OCI-LY3 (cell line): ENCODE data around the gene MKLN1.

Experiments
- H2AFZ ChIP-seq: fragments of 200-600, 300-600 bp; shearing (Covaris generic); 2 replicates; pipeline ENCODE4 v1.6.0; 2014; ENCODE audit warnings: antibody characterized with exemption, low read depth, low read length
- H3K27ac ChIP-seq: fragments of 200-600, 300-600 bp; sonication (generic); 2 replicates; pipeline ENCODE4 v1.5.1; 2014; ENCODE audit warnings: mild to moderate bottlenecking, low read length, moderate library complexity, mixed read lengths
- H3K27me3 ChIP-seq: fragments of 200-600, 300-600 bp; sonication (generic); 2 replicates; pipeline ENCODE4 v1.6.1; 2014; ENCODE audit warnings: low read depth, low read length, mixed read lengths
- H3K36me3 ChIP-seq: fragments of 200-600, 300-600 bp; sonication (generic); replicated peaks from 2 replicates; pipeline ENCODE3; 2014; ENCODE audit warnings: low read depth, low read length, mixed read lengths
- H3K4me1 ChIP-seq: fragments of 300-600, 200-600 bp; sonication (generic); 2 replicates; pipeline ENCODE4 v1.6.1; 2014; ENCODE audit warnings: low read length, mixed read lengths
- H3K4me2 ChIP-seq: fragments of 200-600, 300-600 bp; sonication (generic); 2 replicates; pipeline ENCODE4 v1.6.1; 2014; ENCODE audit warnings: low read length, mixed read lengths
- H3K4me3 ChIP-seq: fragments of 300-600, 200-600 bp; sonication (generic); 2 replicates; pipeline ENCODE4 v1.5.1; 2014; ENCODE audit warnings: antibody characterized with exemption, mild to moderate bottlenecking, low read length, moderate library complexity
- H3K79me2 ChIP-seq: fragments of 300-600, 200-600 bp; shearing (Covaris generic); 2 replicates; pipeline ENCODE4 v1.6.1; 2014; ENCODE audit warnings: mild to moderate bottlenecking, low read length, mixed read lengths
- H3K9ac ChIP-seq: fragments of 300-600, 200-600 bp; shearing (Covaris generic); 2 replicates; pipeline ENCODE4 v1.6.0; 2014; ENCODE audit warnings: mild to moderate bottlenecking, low read length, moderate library complexity
- H3K9me3 ChIP-seq: fragments of 200-600, 300-600 bp; shearing (Covaris generic); 2 replicates; pipeline ENCODE4 v1.6.1; 2014; ENCODE audit warnings: low read length, mixed read lengths; ENCODE audit not compliant: insufficient read depth
- H4K20me1 ChIP-seq: fragments of 200-600, 300-600 bp; sonication (generic); 2 replicates; pipeline ENCODE4 v1.6.1; 2016; ENCODE audit warnings: low read length, mixed read lengths; ENCODE audit not compliant: insufficient read depth
- CTCF ChIP-seq: fragments of 200-600, 300-600 bp; sonication (generic); IDR thresholded peaks from 2 replicates; pipeline ENCODE4 v1.5.1; 2014; ENCODE audit warnings: antibody characterized with exemption, low read length, low read depth
- EZH2phosphoT487 ChIP-seq: fragments of 200-600 bp; shearing (Covaris generic); IDR thresholded peaks from 2 replicates; pipeline ENCODE4 v1.6.1; 2018; ENCODE audit warnings: antibody characterized with exemption, mixed run types, low read depth

MKLN1 gene

GRCh38 chr7:131285556-131285955 lies 42.1 kb upstream of the MKLN1 start:
- no peak overlapping the region for H2AFZ ChIP-seq
- no peaks in the 10 kb centered on the region for H3K9me3 ChIP-seq
- no peak overlapping the region for H3K4me3 ChIP-seq
- H3K36me3 ChIP-seq = no peaks in the 10 kb centered on the region
- no peak overlapping the region for H3K27ac ChIP-seq
- no peaks in the 10 kb centered on the region for H4K20me1 ChIP-seq
- no peak overlapping the region for H3K9ac ChIP-seq
- TF ChIP-seq CTCF (no peak), EZH2phosphoT487 (no peak)
- no peaks in the 10 kb centered on the region for H3K79me2 ChIP-seq
- H3K4me1 ChIP-seq = no peaks in the 10 kb centered on the region
- H3K27me3 ChIP-seq = no peaks in the 10 kb centered on the region
- no peak overlapping the region for H3K4me2 ChIP-seq

- no peaks in the 10 kb centered on the region for H3K79me2 ChIP-seq
- no peak overlapping the region for H3K9ac ChIP-seq
- no peak overlapping the region for H3K4me3 ChIP-seq
- H3K36me3 ChIP-seq = no peaks in the 10 kb centered on the region
- no peak for TF ChIP-seq EZH2phosphoT487
- TF ChIP-seq CTCF = no peak
- no peaks in the 10 kb centered on the region for H3K4me1 ChIP-seq
- no peak overlapping the region for H3K4me2 ChIP-seq
- H3K9me3 ChIP-seq = no peaks in the 10 kb centered on the region
- H3K27ac ChIP-seq = no peak overlapping the region
- H2AFZ ChIP-seq = no peak overlapping the region
- H3K27me3 ChIP-seq = 0 out of 2 replicates have a peak, but pooled peaks cover 8% of the 10 kb centered on the region
- H4K20me1 ChIP-seq = no peaks in the 10 kb centered on the region
These were observed 39.2 kb upstream of the MKLN1 start for GRCh38 chr7:131288450-131288849.

GRCh38 chr7:131289051-131289450 lies 38.6 kb upstream of the MKLN1 start:
- H4K20me1 ChIP-seq = no peaks in the 10 kb centered on the region
- no peak overlapping the region for H3K4me3 ChIP-seq
- no peaks in the 10 kb centered on the region for H3K36me3 ChIP-seq
- no peak for TF ChIP-seq CTCF
- TF ChIP-seq EZH2phosphoT487 = no peak
- no peak overlapping the region for H3K9ac ChIP-seq
- H3K4me1 ChIP-seq = no peaks in the 10 kb centered on the region
- H2AFZ ChIP-seq = no peak overlapping the region
- no peaks in the 10 kb centered on the region for H3K79me2 ChIP-seq
- H3K27ac ChIP-seq = no peak overlapping the region
- H3K9me3 ChIP-seq = no peaks in the 10 kb centered on the region
- no peak overlapping the region for H3K4me2 ChIP-seq
- H3K27me3 ChIP-seq = 0 out of 2 replicates have a peak, but pooled peaks cover 8% of the 10 kb centered on the region

GRCh38 chr7:131292141-131292905 lies 35.4 kb upstream of the MKLN1 start:
- no peak for TF ChIP-seq EZH2phosphoT487
- TF ChIP-seq CTCF = no peak
- Histone ChIP-seq H3K4me2 (no peak overlapping the region), H3K4me1 (no peaks in the 10 kb centered on the region), H2AFZ (no peak overlapping the region), H3K9me3 (no peaks in the 10 kb centered on the region), H3K79me2 (no peaks in the 10 kb centered on the region), H4K20me1 (no peaks in the 10 kb centered on the region), H3K27ac (no peak overlapping the region), H3K9ac (no peak overlapping the region), H3K27me3 (0 out of 2 replicates have a peak, but pooled peaks cover 8% of the 10 kb centered on the region), H3K36me3 (no peaks in the 10 kb centered on the region), H3K4me3 (no peak overlapping the region)
